Measurements from ENCODE around the gene IL1R2. TPM values are rescaled to one million over a fixed set of nuclear protein-coding genes. Genes with fewer than 3 reads are reported as not detected.

IL1R2 gene
- total RNA-seq, 2 donors from 2014 or later = 6.9 to 11.4 TPM

- Histone ChIP-seq H3K4me1 (replicated peaks) (no peaks in the 10 kb centered on the region), H3K27me3 (replicated peaks; ENCODE audit: insufficient read depth) (no peaks in the 10 kb centered on the region), H3K36me3 (no peaks in the 10 kb centered on the region), H3K9me3 (no peaks in the 10 kb centered on the region), H3K4me3 (no peak overlapping the region), H3K27ac (peak overlapping the region in 1 of 2 donors; percentile 8)
- no peak for DNase-seq (ENCODE audit: low spot score)
- intact Hi-C loops (cut with DNase I) = no loop called here
- 70% methylated on average over 14 of the region's 14 CpGs for WGBS
- no peak for TF ChIP-seq CTCF (IDR thresholded peaks at IDR 0.05)
- no peak for TF ChIP-seq POLR2AphosphoS5 (IDR thresholded peaks at IDR 0.05)
- TF ChIP-seq POLR2A (IDR thresholded peaks at IDR 0.05) = no peak
Measured at GRCh38 chr2:102057502-102058292, 65.9 kb downstream of the IL1R2 start.

- no peak overlapping the region for H3K4me3 ChIP-seq
- DNase-seq (ENCODE audit: low spot score) = no peak
- H3K4me1 ChIP-seq (replicated peaks) = peaks cover under 1% of the 10 kb centered on the region
- intact Hi-C loops (cut with DNase I) = no loop called here
- WGBS = 80% methylated on average over 8 of the region's 8 CpGs
- H3K9me3 ChIP-seq = no peaks in the 10 kb centered on the region
- H3K36me3 ChIP-seq = no peaks in the 10 kb centered on the region
- TF ChIP-seq POLR2A (IDR thresholded peaks at IDR 0.05) (no peak), CTCF (IDR thresholded peaks at IDR 0.05) (no peak), POLR2AphosphoS5 (IDR thresholded peaks at IDR 0.05) (no peak)
- H3K27me3 ChIP-seq (replicated peaks; ENCODE audit: insufficient read depth) = no peaks in the 10 kb centered on the region
- peak overlapping the region in 1 of 2 donors; percentile 8 for H3K27ac ChIP-seq
Measured at GRCh38 chr2:102058293-102058833, 66.6 kb downstream of the IL1R2 start.

- DNase-seq (ENCODE audit: low spot score) = no peak
- no peaks in the 10 kb centered on the region for H3K9me3 ChIP-seq
Measured at GRCh38 chr2:102059151-102059550, 67.4 kb downstream of the IL1R2 start.

DNA sequence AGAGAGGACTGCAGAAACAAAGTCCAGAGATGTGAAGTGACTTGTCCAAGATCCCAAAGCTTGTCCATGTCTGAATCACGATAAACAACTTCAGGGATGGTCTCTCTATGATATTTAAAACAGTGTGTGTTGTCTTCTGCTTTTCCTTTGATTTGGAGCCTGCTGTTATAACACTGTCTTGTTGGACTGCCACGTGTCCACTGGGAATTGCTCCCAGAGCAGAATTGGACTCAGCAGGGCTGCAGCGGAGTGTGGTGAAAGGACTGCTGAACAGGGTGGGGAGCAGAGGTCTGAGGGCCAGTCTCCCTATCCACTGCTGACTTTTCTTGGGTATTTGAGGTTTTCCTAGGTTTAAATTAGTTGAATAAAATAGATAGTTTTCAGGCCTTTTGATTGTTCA is 68.3 kb downstream of the IL1R2 start:
- no peaks in the 10 kb centered on the region for H3K27me3 ChIP-seq (replicated peaks; ENCODE audit: insufficient read depth)
- 80% methylated on average over 3 of the region's 3 CpGs for WGBS
- H3K4me3 ChIP-seq = no peak overlapping the region
- H3K4me1 ChIP-seq (replicated peaks) = peaks cover 11% of the 10 kb centered on the region
- no peak for DNase-seq (ENCODE audit: low spot score)
- H3K36me3 ChIP-seq = no peaks in the 10 kb centered on the region
- no peak overlapping the region for H3K27ac ChIP-seq
- intact Hi-C loops (cut with DNase I) = loop anchor here (5.0 kb wide), 1 partner anchor 33 kb away; no protein-coding TSS in a partner anchor
- no peaks in the 10 kb centered on the region for H3K9me3 ChIP-seq
- TF ChIP-seq POLR2A (IDR thresholded peaks at IDR 0.05) (no peak), CTCF (IDR thresholded peaks at IDR 0.05) (no peak), POLR2AphosphoS5 (IDR thresholded peaks at IDR 0.05) (no peak)

More at GRCh38 chr2:102059151-102059550, 67.4 kb downstream of the IL1R2 start:
- Histone ChIP-seq H3K27ac (no peak overlapping the region), H3K4me1 (replicated peaks) (peaks cover 8% of the 10 kb centered on the region), H3K36me3 (no peaks in the 10 kb centered on the region), H3K27me3 (replicated peaks; ENCODE audit: insufficient read depth) (no peaks in the 10 kb centered on the region), H3K4me3 (no peak overlapping the region)
- WGBS = 56% methylated on average over 1 of the region's 1 CpG
- no peak for TF ChIP-seq POLR2AphosphoS5 (IDR thresholded peaks at IDR 0.05)
- TF ChIP-seq CTCF (IDR thresholded peaks at IDR 0.05) = no peak
- no peak for TF ChIP-seq POLR2A (IDR thresholded peaks at IDR 0.05)
- intact Hi-C loops (cut with DNase I) = no loop called here

Measured in prostate gland (tissue), 2 donors.